Activated CD8-positive, alpha-beta memory T cell treated with anti-CD3 and anti-CD28 coated beads for 36 hours (primary cell): ENCODE measurements around the gene CCDC146. TPM values are rescaled to one million over a fixed set of nuclear protein-coding genes. Genes with fewer than 3 reads are reported as not detected.

Experiments
- CTCF ChIA-PET: fragments of 350-600 bp; sonication (Branson Sonifier 250); formaldehyde crosslinking; loops from one replicate; lab custom pipeline; 2021; ENCODE audit warnings: antibody characterized with exemption; lab: Charles Lee
- POLR2A ChIA-PET: fragments of 350-600 bp; sonication (Branson Sonifier 250); formaldehyde crosslinking; loops from one replicate; lab custom pipeline; 2021; ENCODE audit warnings: antibody characterized with exemption; lab: Charles Lee
- total RNA-seq, 2 experiments: library from RNA; stranded (reverse); gene quantifications; one replicate each; pipeline ENCODE4 v1.2.3, GENCODE V29; 2021

CCDC146 gene
- total RNA-seq, 2 experiments from 2014 or later = 0.61 to 1.0 TPM

GRCh38 chr7:77232467-77232866 is 110.1 kb downstream of the CCDC146 start:
- CTCF ChIA-PET = interaction anchor here (0.9 kb wide), 1 partner anchor 37 kb away, joined by 3 read pairs; no protein-coding TSS in a partner anchor
- POLR2A ChIA-PET = no interaction called here

- ChIA-PET CTCF (interaction anchor here (1.0 kb wide), 1 partner anchor 97 kb away, joined by 3 read pairs; no protein-coding TSS in a partner anchor), POLR2A (no interaction called here)
Measured at GRCh38 chr7:77235276-77235675, 112.9 kb downstream of the CCDC146 start.

- POLR2A ChIA-PET = no interaction called here
- CTCF ChIA-PET = no interaction called here
Measured at GRCh38 chr7:77238703-77239136, 116.3 kb downstream of the CCDC146 start.

- CTCF ChIA-PET = interaction anchor here (0.6 kb wide), 1 partner anchor 527 kb away, joined by 3 read pairs; no protein-coding TSS in a partner anchor
- POLR2A ChIA-PET = no interaction called here
Measured at GRCh38 chr7:77239471-77239870, 117.1 kb downstream of the CCDC146 start.

GRCh38 chr7:77242068-77242467 is 119.7 kb downstream of the CCDC146 start:
- ChIA-PET POLR2A (no interaction called here), CTCF (no interaction called here)

GRCh38 chr7:77242554-77242953 is 120.1 kb downstream of the CCDC146 start:
- ChIA-PET CTCF (no interaction called here), POLR2A (no interaction called here)

GRCh38 chr7:77244222-77244934 is 122.0 kb downstream of the CCDC146 start:
- ChIA-PET CTCF (no interaction called here), POLR2A (no interaction called here)

GRCh38 chr7:77245015-77245755 is 122.8 kb downstream of the CCDC146 start:
- ChIA-PET CTCF (interaction anchor here (2.3 kb wide), 1 partner anchor 87 kb away, joined by 16 read pairs; no protein-coding TSS in a partner anchor), POLR2A (no interaction called here)

- POLR2A ChIA-PET = interaction anchor here (0.5 kb wide), 1 partner anchor 67 kb away, joined by 4 read pairs; no protein-coding TSS in a partner anchor
- CTCF ChIA-PET = interaction anchor here (1.8 to 2.3 kb wide), 3 partner anchors 12 to 124 kb away, joined by 7 to 16 read pairs (median 8); partner anchors contain the start of gene CCDC146
Measured at GRCh38 chr7:77246026-77246640, 123.7 kb downstream of the CCDC146 start.

GRCh38 chr7:77247206-77247850 is 124.9 kb downstream of the CCDC146 start:
- ChIA-PET CTCF (interaction anchor here (0.5 to 2.3 kb wide), 11 partner anchors 11 to 125 kb away, joined by 3 to 16 read pairs (median 3); partner anchors contain the start of gene CCDC146), POLR2A (no interaction called here)

GRCh38 chr7:77248154-77248553 is 125.7 kb downstream of the CCDC146 start:
- CTCF ChIA-PET = interaction anchor here (1.1 to 1.9 kb wide), 4 partner anchors 10 to 126 kb away, joined by 3 to 8 read pairs (median 5); partner anchors contain the start of gene CCDC146
- POLR2A ChIA-PET = no interaction called here

GRCh38 chr7:77252506-77252905 is 130.1 kb downstream of the CCDC146 start:
- CTCF ChIA-PET = interaction anchor here (0.6 to 1.3 kb wide), 3 partner anchors 27 to 162 kb away, joined by 3 to 4 read pairs (median 4); no protein-coding TSS in a partner anchor
- POLR2A ChIA-PET = no interaction called here

GRCh38 chr7:77253151-77253550 is 130.7 kb downstream of the CCDC146 start:
- POLR2A ChIA-PET = no interaction called here
- CTCF ChIA-PET = interaction anchor here (1.0 to 1.3 kb wide), 2 partner anchors 28 to 79 kb away, joined by 3 to 4 read pairs; no protein-coding TSS in a partner anchor

- ChIA-PET POLR2A (no interaction called here), CTCF (no interaction called here)
Measured at GRCh38 chr7:77254429-77254828, 132.0 kb downstream of the CCDC146 start.

- ChIA-PET POLR2A (no interaction called here), CTCF (no interaction called here)
Measured at GRCh38 chr7:77254915-77255314, 132.5 kb downstream of the CCDC146 start.

GRCh38 chr7:77258014-77258413 is 135.6 kb downstream of the CCDC146 start:
- CTCF ChIA-PET = interaction anchor here (1.7 kb wide), 1 partner anchor 11 kb away, joined by 7 read pairs; no protein-coding TSS in a partner anchor
- POLR2A ChIA-PET = no interaction called here

GRCh38 chr7:77258593-77258992 is 136.2 kb downstream of the CCDC146 start:
- ChIA-PET CTCF (interaction anchor here (1.7 kb wide), 1 partner anchor 11 kb away, joined by 7 read pairs; no protein-coding TSS in a partner anchor), POLR2A (no interaction called here)

GRCh38 chr7:77262316-77262715 is 139.9 kb downstream of the CCDC146 start:
- ChIA-PET POLR2A (no interaction called here), CTCF (no interaction called here)

- POLR2A ChIA-PET = no interaction called here
- CTCF ChIA-PET = no interaction called here
Measured at GRCh38 chr7:77265666-77266065, 143.3 kb downstream of the CCDC146 start.
